Caki2 (cell line): ENCODE measurements around the gene ACOXL. TPM values are rescaled to one million over a fixed set of nuclear protein-coding genes. Genes with fewer than 3 reads are reported as not detected.
"Not testable (repeated sequence)": the region's sequence is repeated elsewhere in the genome, so short reads cannot be mapped to it uniquely, and the experiment has no call there.

Experiments
- DNase-seq: peaks from one replicate; pipeline ENCODE4 v3.0.0-alpha.2; 2015; ENCODE audit warnings: low read depth
- in situ Hi-C: cut with HindIII; loops from 2 replicates; pipeline ENCODE4 v1.10.0; 2016; ENCODE audit warnings: low sequenced_read_pairs, low pct_unique_long_range_greater_than_20kb, mixed read lengths
- total RNA-seq: library from RNA; depleted of rRNA; stranded (reverse); fragments of >200 nt; shearing (Covaris generic); gene quantifications from 2 replicates; pipeline ENCODE4 v1.2.3, GENCODE V29; 2014; ENCODE audit warnings: low replicate concordance; rRNA removed

The ACOXL gene
- total RNA-seq, result 0.06 TPM in 1 of 2 replicates, not detected in the other

DNA sequence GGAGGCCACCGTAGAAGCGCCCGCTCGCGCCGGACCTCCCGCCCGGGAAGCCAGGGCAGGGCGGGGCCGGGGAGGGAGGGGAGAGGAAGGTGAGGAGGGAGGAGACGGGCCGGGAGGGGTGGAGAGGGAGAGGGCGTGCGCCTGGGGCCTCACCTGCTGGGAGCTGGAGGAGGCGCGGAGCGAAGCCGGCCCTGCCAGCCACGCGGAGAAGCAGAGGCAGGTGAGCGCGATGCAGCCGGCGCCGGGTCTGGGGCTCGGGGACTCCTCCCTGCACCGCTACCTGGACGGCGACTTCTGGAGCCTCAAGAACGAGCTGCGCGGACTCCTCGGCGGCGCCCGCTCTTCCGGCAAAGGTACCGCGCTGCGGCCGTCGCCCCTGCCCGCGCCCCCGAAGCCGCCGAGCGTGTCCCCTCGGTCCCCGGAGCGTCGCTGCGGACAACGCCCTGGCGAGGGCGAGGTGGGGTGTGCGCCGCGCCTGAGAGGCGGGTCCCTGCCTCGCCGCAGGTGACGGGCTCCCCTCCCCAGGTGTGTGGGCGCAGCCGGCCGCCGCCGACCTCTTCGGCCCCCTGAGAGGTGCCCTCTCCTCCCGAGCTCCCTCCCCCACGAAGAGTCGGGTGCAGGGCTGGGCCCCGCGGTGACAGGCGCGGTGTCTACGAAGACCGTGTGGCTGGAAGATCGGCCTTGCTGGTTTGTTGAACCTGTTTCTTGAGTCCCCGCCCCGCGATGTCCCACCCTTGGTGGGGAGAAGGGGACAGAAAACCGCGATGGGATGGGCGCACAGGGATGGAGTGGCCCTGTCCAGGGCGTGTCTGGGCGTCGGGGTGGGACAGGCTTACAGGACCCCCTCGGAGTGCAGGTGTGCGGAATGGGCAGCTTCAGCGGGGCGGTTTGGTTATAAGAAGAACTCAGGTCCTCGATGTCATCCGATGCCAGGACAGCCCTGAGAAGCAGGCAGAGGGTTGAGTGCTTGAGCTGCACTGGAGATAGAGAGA lies at the start of gene ACOXL:
Gene ACOXL (plus strand): TSS at position 152 of the 992 bp plus-strand sequence. CDS start 35,817 bp downstream, outside the sequence.
- in situ Hi-C loops, result no loop called here
- DNase-seq, result no peak

DNA sequence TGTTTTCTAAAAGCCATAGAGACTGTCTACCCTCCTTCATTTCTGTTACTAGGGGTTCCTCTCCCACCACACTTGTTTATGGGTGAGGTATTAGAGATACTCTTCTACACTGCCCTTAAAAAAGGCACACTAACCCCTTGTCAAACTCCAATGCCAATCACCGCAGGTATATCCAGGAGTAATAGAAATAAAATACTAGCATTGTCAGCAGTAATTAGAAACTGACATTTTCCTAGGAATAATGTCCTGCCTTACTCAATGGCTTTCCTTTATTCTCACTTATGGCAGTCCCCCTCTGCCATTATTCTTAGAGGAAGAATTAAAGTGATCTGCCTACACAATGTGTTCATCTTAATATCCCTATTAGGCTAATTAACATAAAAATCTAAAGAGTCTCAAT lies 49.5 kb upstream of the ACOXL start:
- in situ Hi-C loops, result no loop called here
- DNase-seq, result no peak

DNA sequence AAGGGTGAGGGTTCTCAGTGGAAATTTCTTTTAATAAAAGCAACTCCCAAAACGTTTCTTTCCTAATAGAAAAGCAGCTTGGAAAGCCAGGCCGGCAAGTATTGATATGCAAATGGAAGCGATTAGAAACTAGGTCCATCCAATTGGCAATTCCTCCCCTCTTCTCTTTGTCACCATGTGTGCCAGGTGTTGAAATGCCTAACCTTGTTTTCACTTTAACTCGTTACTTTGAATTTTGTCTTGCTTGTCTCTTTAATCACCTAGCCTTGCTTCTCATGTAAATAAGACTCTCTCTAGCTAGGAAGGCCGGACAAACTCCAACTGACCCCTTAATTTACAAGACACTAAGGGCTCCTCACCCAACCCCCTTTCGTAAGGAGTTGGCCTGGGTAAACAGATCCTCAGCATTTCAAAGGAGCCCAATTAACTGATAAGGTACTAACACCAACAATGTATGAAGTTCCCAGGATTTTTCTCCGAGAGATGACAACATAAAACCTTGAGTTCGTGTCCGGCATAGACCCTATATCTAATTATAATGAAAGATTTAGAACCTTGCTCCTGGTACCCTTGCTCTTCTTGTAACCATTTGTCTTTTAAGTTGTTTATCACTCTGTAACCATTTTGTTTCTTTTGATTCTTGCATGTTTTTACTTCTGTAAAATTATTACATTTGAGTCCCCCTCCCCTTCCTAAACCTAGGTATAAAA lies 44.4 kb upstream of the ACOXL start:
- in situ Hi-C loops, result not testable (repeated sequence)

DNA sequence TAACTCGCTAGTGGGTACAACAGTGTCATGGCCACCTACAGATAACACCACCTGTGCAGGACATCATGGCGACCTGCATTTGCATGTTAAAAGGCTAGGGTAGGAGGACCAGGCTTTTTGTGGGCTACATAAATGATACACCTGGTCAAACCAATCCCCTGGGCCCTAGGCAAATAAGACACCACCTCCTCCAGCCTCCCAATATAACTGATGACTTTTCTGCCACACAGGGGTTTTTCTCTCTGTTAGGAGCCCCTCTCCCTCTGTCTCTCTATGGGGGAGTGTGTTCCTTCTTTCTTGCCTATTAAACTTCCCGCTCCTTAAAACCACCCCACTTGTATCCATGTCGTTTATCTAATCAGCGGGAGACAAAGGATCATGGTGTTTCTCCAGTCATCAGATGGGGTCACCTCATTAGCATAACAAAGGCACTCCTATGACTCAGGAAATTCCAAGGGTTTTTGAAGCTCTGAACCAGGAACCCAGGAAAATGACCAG lies 43.7 kb upstream of the ACOXL start:
- DNase-seq, result peak; percentile 61
- in situ Hi-C loops, result no loop called here

More for the DNA sequence above, 44.4 kb upstream of the ACOXL start:
- DNase-seq, result not testable (repeated sequence)

DNA sequence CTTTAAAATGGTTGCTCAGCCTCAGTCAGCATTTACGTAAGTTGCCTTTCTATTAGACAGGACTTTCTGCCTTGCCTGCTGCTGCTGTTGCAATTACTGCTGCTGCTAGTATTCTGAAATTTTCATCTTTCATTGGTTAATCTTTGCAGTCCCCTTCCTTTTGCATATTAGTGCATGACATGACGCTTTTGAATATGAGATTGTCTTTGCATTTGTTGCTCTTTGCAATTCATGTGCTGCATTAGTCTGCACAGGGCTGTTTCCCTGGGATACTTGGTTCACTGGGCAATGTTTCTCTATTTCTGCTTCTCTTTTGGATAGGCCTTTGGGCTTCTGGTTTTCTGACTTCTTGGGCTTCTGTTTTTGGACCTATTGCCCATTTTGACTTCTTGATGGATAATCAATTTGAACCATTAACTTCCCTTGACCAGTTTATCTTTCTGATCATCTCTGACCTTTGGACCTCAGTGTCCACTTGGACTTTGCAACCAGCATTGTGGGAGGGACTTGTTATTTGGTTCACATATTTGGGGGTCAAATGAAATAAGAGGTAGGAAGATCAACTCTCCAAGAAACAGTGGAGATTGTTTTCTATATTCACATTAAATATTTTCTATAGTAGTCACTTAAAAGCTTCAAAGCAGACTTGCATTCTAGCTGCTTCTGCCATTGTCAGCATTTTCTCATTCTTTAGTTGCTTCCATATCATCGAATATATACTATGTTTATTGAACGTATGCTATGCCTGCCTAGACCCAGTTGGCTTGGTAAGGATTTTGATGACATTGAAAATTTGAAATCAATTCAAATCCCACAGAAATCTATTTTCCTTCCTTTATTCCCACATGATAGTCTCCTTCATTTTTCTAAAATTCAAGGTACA lies 42.0 kb upstream of the ACOXL start:
- in situ Hi-C loops, result no loop called here
- DNase-seq, result no peak

DNA sequence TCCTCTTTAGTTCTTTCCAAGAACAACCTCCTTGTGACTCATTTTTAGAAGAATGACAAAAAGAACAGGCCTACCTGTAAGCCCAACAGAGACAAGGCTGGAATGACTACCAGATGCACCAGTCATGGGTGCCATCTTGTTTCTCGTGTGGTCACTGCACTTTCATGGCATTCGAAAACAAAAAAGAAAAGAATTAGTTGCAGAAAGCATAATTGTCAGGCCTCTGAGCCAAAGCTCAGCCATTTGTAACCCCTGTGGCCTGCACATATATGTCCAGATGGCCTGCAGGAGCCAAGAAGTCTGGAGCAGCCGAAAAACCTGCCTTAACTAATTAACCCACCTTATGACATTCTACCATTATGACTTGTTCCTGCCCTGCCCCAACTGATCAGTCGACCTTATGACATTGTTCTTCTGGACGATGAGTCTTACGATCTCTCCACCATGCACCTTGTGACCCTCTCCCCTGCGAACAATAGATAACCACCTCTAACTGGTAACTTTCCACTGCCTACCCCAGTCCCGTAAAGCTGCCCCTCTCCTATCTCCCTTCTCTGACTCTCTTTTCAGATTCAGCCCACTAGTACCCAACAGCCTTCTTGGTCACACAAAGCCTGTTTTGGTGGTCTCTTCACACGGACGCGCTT lies 40.6 kb upstream of the ACOXL start:
- in situ Hi-C loops, result no loop called here
- no peak for DNase-seq

DNA sequence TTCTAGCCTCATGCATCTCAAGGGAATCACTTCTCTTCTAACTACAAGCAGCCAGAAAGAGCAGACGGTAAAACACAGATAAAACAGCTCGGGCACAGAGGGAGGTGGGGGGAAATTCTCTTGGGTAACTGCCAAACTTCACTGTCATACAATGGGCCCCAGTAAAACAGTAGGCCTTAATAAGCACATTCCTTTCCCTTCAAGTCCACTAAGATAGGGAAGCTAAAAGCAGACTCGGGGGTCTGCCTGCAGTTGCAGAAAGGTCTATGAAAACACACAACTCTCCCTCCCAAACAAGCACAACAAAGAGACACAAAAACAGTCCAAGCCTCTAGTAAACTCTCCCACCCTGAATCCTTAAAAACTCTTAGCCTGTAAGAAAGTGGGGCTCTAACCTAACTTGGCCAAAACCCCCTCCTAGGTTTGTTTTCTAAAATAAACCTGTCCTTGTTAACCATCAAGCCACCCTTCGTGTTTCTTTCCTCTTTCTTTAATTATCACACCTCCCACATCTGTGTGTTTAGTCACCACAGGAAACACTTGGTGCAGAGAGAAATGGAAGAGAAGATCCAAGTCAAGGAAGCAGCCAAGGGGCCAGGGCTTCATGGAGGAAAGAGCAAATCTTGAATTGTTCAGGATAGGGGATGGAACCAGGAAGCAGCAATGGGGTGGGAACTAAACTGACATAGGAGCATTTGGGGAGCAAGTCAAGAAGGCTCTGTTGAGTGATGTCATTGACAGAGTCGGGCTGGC lies 37.1 kb upstream of the ACOXL start:
- DNase-seq, in situ Hi-C loops: not testable (repeated sequence)

DNA sequence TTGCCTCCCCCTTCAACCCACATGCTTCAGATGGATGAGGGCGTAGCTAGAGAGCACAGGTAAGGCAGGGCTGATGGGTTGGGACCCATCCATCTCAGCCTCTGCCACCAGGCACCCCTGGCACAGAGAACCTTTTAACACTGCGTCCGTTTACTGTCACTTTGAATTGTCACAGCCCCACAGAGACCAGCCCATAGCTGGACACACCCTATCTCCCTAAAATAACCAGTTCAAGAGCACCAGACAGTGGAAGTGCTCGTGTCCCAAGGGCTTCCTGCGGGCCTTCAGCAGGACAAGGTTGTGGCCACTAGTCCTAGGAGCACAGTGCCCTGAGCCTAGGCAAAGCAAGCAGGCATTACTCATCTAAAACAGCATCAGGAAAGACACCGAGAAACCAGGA lies 34.1 kb upstream of the ACOXL start:
- in situ Hi-C loops, DNase-seq: not testable (repeated sequence)

DNA sequence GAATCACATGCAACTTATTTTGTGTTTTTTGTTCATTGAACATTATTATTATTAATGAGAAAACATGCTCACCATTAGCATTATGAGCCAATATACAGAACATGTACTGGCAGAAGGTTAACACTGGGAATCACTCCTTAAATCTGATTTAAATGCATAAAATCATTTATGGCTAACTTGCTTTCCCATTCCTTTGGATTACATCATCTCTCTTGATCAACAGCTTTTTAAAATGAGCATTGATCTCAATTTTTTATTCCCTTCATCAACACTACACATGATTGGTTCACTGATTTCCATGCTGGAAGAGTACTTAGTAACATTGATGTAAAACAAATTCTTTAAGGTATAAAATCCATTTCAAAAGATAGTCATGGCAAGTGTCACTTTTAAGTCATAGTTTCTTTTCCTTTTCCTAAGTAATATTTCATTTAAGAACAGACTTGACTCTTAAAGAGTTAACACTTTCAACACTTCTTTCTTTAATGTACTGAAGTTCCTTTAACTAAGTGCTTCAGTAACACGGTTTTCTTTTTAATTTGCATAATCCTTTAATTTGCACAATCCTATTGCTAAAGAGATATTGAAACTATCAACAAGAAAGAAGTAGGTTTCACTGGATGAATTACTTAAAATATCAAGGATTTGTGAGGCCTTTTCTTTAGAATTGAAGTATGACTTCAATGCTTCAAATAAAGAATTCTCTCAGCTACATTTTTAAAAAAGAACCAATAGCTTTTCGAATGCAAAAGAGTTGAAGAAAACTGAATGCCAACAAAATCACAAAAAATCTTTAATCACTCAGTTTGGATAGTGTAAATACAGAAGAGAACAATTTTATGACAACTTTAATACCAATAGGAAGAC lies 29.6 kb upstream of the ACOXL start:
- no peak for DNase-seq
- in situ Hi-C loops, result no loop called here

DNA sequence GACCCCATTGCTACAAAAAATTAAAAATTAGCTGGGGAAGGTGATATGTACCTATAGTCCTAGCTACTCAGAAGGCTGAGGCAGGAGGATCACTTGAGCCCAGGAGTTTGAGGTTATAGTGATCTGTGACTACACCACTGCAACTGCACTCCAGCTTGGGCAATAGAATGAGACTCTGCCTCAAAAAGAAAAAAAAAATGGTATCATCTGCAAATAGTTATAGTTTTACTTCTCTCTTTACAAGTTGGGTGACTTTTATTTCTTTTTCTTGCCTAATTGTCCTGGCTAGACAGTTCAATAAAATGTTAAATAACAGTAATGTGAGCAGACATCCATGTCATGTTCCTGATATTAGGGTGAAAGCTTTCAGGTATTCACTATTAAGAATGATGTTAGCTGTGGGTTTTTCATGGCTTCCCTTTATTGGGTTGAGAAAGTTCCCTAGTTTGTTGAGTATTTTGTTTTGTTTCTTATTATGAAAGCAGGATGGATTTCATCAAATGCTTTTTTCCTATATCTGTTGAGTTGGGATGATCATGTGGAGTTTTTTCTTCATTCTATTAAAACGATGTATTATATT lies 24.9 kb upstream of the ACOXL start:
- DNase-seq, result no peak
- in situ Hi-C loops, result no loop called here

DNA sequence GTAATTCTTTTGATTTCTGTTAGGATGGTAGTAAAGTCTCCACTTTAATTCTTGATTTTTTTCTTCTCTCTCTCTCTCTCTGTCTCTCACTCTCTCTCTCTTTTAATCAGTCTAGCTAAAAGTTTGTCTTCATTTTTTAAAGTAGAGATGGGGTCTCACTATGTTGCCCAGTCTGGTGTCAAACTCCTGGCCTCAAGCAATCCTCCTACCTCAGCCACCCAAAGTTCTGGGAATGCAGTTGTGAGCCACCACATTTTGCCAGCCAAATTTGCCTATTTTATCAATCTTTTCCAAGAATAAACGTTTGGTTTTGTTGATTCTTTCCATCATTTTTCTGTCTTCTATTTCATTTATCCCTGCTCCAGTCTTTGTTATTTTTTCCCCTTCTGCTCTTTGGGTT lies 23.9 kb upstream of the ACOXL start:
- in situ Hi-C loops, result no loop called here
- DNase-seq, result no peak

DNA sequence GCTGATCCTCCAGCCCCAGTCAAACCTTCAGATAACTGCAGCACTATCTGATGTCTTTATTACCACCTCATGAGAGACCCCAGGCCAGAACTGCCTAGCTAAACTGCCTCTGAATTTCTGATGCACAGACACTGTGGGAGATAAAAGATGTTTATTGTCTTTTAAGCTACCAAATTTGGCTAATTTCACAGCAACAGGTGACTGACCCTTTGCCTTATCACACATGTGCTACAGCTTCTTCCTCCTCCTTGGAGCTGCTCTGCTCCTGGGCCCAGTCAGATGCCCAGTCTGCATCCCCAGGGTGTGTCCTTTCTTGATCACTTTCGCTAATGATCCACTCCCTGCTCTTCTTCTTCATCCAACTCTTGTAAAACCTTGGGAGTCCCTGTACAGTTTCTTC lies 19.6 kb upstream of the ACOXL start:
- in situ Hi-C loops, result no loop called here

DNA sequence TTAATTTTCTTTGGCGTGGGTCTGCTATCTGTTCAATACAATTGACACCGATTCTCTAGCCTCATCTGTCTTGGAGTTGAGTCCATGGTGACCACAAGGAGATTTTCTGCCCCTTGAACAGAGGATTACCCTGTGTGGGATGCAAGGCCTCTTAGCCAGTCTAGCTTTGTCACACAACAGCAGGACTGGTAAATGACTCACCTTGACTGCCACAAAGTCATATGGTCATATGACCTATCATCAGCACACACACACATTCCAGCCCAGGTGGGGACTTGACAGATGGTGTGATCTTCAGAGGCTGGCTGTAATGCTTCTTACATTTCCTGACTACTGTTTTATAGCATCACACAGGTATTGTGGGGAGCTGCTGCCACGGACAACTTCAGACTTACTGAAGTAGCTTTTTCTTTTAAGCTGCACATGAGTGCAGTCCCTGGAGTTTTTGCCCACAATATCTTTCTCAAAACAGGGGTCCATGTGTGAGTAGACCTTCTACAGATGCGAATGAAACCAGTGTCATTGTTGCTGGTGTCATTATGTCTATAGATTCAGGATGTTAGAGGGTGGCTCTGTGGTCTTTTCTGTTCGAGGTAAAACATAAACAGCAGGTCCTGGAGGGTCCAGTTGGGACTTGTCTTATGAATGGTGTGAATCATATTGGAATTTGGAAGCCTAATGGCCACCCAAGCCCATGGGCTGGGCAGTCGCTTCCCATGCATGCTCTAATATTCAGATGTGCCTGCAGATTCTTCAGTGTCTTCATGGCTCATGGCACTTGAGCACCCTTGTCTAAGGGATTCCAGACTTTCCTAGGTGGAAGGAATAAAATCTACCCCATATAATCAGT lies 18.6 kb upstream of the ACOXL start:
- peak; percentile 31 for DNase-seq

More for the DNA sequence above, 19.6 kb upstream of the ACOXL start:
- DNase-seq, result no peak

DNA sequence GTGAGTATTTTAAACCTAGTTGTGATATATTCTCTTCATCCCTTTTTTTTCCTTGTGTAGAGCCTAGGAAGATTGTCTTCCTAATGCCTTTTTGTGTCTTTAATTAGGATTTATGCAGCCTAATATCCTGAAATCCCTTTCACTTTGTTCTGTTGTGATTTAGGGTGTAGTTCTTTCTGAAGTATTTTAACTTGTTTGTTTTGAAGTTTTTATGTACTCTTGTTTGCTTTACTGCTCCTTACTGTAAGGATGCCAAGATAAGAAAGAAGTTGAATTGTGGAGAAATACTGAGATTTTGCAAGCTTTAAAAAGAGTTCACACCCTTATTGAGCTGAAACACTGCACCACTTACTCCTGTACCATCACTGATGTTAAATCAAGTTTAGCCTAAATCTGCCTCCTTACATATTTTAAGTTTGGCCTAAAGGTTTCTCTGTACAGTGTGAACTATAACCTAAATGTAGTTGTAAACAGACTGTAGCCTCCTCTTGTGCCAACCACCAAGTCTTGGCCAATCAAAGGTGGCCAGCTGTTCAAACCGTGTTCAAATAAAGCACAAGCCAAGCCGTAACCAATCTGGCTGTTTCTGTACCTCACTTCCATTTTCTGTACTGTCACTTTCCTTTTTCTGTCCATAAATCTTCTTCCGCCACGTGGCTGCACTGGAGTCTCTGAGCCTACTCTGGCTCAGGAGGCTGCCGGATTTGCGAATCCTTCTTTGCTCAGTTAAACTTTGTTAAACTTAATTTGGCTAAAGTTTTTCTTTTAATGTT lies 17.7 kb upstream of the ACOXL start:
- DNase-seq, result no peak
- in situ Hi-C loops, result no loop called here

More for the DNA sequence above, 18.6 kb upstream of the ACOXL start:
- in situ Hi-C loops, result no loop called here
